GM19455 (cell line): ENCODE measurements around the gene PEPD.

Experiments
- ATAC-seq: cut with Tn5 transposase; IDR thresholded peaks from one replicate; pipeline ENCODE4 v1.9.1; 2021; ENCODE audit not compliant: unreplicated experiment

Gene PEPD

DNA sequence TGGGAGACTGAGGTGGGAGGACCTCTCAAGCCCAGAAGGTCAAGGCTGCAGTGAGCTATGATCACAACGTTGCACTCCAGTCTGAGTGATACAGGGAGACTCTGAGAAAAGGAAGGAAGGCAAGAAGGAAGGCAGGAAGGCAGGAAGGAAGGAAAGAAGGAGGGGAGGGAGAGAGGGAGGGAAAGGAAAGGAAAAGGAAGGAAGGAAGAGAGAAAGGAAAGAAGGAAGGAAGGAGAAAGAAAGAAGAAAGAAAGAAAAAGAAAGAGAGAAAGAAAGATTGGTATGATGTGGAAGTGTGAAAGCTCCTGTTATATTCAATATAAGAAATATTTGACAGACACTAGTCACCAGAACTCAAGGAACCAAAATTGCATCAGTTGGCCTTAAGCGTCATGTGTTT, 180.6 kb downstream of the PEPD start:
- no peak for ATAC-seq

DNA sequence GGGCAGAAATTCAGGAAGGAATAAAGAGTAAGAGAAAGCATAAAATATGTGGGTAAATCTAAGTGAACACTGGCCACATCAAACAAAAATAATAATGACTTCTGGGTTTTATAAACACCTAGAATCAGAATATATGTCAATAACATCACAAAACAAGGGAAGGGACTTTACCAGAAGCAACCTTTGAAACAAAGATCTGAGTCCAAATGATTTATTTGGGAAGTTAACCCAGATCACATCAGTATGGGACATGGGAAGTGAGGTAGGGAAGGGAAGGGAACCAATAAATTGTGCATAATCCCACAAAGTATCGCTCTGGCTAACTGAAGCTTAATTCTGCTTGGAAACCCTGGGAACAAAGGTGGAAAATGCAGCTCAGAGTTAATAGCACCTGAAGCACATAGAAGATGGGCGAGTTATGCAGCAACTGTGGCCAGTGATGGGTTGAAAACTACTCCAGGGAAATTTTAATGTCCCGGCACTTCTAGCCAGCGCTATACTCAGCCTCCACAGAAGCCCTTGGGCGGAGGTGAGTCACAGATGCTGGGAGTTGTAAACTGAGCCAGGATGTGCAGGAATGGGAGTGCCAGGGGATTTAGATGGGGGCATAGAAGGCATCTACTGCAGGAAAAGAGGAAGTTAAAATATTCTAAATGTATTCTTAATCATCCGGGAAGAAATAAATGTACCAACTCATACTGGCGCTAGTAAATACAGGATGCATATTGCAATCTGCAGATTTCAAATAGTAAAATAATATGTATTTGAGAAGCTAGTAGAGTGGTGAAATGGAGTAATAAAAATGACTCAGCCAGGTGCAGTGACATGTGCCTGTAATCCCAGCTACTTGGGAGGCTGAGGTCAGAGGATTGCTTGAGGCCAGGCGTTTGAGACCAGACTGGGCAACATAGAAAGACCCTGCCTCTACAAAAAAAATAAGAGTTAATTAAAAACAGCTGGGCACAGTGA, 182.3 kb downstream of the PEPD start:
- no peak for ATAC-seq
